Activated CD8-positive, alpha-beta T cell treated with anti-CD3 and anti-CD28 coated beads for 36 hours (primary cell): Measurements from ENCODE around the gene NSD1. TPM values are rescaled to one million over a fixed set of nuclear protein-coding genes. Genes with fewer than 3 reads are reported as not detected.

ENCODE experiments used
- ATAC-seq: fragments of 200-7000 bp; cut with Tn5 transposase; one replicate; pipeline ENCODE4 v1.10.0; 2021; ENCODE audit warnings: mild to moderate bottlenecking, moderate library complexity
- CTCF ChIA-PET: fragments of 350-600 bp; sonication (Branson Sonifier 250); formaldehyde crosslinking; loops from one replicate; lab custom pipeline; 2021; ENCODE audit warnings: antibody characterized with exemption; lab: Charles Lee
- POLR2A ChIA-PET: fragments of 350-600 bp; sonication (Branson Sonifier 250); formaldehyde crosslinking; loops from one replicate; lab custom pipeline; 2021; ENCODE audit warnings: antibody characterized with exemption; lab: Charles Lee
- DNase-seq: peaks from one replicate; pipeline ENCODE4 v3.0.0-alpha.2; 2020
- H3K27ac Mint-ChIP-seq: one replicate; pipeline ENCODE4 v1.8.0; 2021; ENCODE audit warnings: mild to moderate bottlenecking, mixed read lengths
- H3K27me3 Mint-ChIP-seq: one replicate; pipeline ENCODE4 v1.8.0; 2021; ENCODE audit warnings: mixed read lengths
- H3K36me3 Mint-ChIP-seq: one replicate; pipeline ENCODE4 v1.8.0; 2021; ENCODE audit warnings: low read depth, mixed read lengths
- H3K4me1 Mint-ChIP-seq: one replicate; pipeline ENCODE4 v1.8.0; 2021; ENCODE audit warnings: low read depth, mixed read lengths
- H3K4me3 Mint-ChIP-seq: one replicate; pipeline ENCODE4 v1.8.0; 2021; ENCODE audit warnings: mild to moderate bottlenecking, moderate library complexity, mixed read lengths
- H3K9me3 Mint-ChIP-seq: one replicate; pipeline ENCODE4 v1.8.0; 2021; ENCODE audit warnings: mixed read lengths
- intact Hi-C: fragments of 100-400 bp; cut with micrococcal nuclease; formaldehyde crosslinking; loops from one replicate; pipeline ENCODE4 v1.10.0; 2022
- total RNA-seq, 2 experiments: library from RNA; stranded (reverse); gene quantifications; one replicate each; pipeline ENCODE4 v1.2.3, GENCODE V29; 2021
- TF ChIP-seq, protein P1 (sequence below): fragments of 200-600 bp; IDR thresholded peaks from one replicate; pipeline ENCODE4 v1.8.0; 2022; ENCODE audit warnings: antibody characterized with exemption, mild to moderate bottlenecking

NSD1 gene
- total RNA-seq, 2 experiments from 2014 or later: 60.1 to 64.8 TPM

DNA sequence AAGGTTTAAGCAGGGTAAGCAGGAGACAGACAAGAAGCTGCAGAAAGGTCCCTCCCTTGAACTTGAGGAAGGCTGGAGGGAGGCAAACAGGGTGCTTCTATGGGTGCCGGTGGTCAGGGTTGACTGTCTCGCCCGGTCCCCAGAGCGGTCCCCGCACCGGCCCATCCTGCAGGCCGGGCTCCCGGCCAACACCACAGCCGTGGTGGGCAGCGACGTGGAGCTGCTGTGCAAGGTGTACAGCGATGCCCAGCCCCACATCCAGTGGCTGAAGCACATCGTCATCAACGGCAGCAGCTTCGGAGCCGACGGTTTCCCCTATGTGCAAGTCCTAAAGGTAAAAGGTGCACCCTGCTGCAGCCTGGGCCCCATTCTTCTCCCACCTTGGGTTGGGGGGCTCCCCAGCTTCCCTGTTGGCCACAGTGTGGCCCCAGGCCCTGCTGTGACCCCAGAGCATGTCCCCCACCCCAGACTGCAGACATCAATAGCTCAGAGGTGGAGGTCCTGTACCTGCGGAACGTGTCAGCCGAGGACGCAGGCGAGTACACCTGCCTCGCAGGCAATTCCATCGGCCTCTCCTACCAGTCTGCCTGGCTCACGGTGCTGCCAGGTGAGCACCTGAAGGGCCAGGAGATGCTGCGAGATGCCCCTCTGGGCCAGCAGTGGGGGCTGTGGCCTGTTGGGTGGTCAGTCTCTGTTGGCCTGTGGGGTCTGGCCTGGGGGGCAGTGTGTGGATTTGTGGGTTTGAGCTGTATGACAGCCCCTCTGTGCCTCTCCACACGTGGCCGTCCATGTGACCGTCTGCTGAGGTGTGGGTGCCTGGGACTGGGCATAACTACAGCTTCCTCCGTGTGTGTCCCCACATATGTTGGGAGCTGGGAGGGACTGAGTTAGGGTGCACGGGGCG is 41.1 kb upstream of the NSD1 start:
- POLR2A ChIA-PET: no interaction called here
- Mint-ChIP-seq H3K4me1 (no peaks in the 10 kb centered on the region), H3K4me3 (no peak overlapping the region), H3K27me3 (peaks cover 12% of the 10 kb centered on the region), H3K9me3 (no peaks in the 10 kb centered on the region), H3K36me3 (no peaks in the 10 kb centered on the region), H3K27ac (no peak overlapping the region)
- intact Hi-C loops: no loop called here
- ATAC-seq (no peak), DNase-seq (no peak)
- TF ChIP-seq, protein P1, sequence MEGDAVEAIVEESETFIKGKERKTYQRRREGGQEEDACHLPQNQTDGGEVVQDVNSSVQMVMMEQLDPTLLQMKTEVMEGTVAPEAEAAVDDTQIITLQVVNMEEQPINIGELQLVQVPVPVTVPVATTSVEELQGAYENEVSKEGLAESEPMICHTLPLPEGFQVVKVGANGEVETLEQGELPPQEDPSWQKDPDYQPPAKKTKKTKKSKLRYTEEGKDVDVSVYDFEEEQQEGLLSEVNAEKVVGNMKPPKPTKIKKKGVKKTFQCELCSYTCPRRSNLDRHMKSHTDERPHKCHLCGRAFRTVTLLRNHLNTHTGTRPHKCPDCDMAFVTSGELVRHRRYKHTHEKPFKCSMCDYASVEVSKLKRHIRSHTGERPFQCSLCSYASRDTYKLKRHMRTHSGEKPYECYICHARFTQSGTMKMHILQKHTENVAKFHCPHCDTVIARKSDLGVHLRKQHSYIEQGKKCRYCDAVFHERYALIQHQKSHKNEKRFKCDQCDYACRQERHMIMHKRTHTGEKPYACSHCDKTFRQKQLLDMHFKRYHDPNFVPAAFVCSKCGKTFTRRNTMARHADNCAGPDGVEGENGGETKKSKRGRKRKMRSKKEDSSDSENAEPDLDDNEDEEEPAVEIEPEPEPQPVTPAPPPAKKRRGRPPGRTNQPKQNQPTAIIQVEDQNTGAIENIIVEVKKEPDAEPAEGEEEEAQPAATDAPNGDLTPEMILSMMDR: no peak
- CTCF ChIA-PET: interaction anchor here (1.0 to 1.6 kb wide), 3 partner anchors 20 to 227 kb away, joined by 3 to 5 read pairs (median 3); no protein-coding TSS in a partner anchor

DNA sequence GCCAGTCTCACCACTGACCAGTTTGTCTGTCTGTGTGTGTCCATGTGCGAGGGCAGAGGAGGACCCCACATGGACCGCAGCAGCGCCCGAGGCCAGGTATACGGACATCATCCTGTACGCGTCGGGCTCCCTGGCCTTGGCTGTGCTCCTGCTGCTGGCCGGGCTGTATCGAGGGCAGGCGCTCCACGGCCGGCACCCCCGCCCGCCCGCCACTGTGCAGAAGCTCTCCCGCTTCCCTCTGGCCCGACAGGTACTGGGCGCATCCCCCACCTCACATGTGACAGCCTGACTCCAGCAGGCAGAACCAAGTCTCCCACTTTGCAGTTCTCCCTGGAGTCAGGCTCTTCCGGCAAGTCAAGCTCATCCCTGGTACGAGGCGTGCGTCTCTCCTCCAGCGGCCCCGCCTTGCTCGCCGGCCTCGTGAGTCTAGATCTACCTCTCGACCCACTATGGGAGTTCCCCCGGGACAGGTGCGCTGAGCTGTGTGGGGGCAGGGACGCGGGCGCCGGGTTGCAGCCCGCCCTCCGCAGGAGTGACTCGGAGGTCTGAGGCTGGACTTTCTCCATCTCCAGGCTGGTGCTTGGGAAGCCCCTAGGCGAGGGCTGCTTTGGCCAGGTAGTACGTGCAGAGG is 40.4 kb upstream of the NSD1 start:
- Mint-ChIP-seq H3K27me3 (peaks cover 8% of the 10 kb centered on the region), H3K27ac (no peak overlapping the region), H3K9me3 (no peaks in the 10 kb centered on the region), H3K4me3 (no peak overlapping the region), H3K36me3 (no peaks in the 10 kb centered on the region), H3K4me1 (no peaks in the 10 kb centered on the region)
- DNase-seq (no peak), ATAC-seq (no peak)
- TF ChIP-seq, protein P1: no peak
- intact Hi-C loops: no loop called here
- ChIA-PET POLR2A (no interaction called here), CTCF (interaction anchor here (1.0 to 1.6 kb wide), 3 partner anchors 19 to 227 kb away, joined by 3 to 5 read pairs (median 3); no protein-coding TSS in a partner anchor)

DNA sequence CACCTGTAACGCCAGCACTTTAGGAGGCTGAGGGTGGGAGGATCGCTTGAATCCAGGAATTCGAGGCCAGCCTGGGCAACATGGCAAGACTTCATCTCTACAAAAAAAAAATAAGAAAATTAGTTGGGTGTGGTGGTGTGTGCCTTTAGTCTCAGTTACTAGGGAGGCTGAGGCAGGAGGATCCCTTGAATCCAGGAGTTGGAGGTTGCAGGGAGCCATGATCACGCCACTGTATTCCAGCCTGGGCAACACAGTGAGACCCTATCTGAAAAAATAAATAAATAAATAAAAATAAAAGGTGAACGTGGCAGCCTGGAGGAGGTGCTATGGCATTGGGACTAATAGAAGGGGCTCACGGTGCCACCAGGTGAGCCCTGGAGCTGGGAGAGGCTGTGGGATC is 39.8 kb upstream of the NSD1 start:
- no peaks in the 10 kb centered on the region for H3K36me3 Mint-ChIP-seq
- ATAC-seq: no peak
- no peaks in the 10 kb centered on the region for H3K9me3 Mint-ChIP-seq
- H3K4me1 Mint-ChIP-seq: no peaks in the 10 kb centered on the region
- DNase-seq: no peak
- ChIA-PET CTCF (interaction anchor here (1.6 kb wide), 1 partner anchor 22 kb away, joined by 5 read pairs; no protein-coding TSS in a partner anchor), POLR2A (no interaction called here)
- no peak overlapping the region for H3K27ac Mint-ChIP-seq
- TF ChIP-seq, protein P1: no peak
- peaks cover 5% of the 10 kb centered on the region for H3K27me3 Mint-ChIP-seq
- no peak overlapping the region for H3K4me3 Mint-ChIP-seq
- intact Hi-C loops: no loop called here

DNA sequence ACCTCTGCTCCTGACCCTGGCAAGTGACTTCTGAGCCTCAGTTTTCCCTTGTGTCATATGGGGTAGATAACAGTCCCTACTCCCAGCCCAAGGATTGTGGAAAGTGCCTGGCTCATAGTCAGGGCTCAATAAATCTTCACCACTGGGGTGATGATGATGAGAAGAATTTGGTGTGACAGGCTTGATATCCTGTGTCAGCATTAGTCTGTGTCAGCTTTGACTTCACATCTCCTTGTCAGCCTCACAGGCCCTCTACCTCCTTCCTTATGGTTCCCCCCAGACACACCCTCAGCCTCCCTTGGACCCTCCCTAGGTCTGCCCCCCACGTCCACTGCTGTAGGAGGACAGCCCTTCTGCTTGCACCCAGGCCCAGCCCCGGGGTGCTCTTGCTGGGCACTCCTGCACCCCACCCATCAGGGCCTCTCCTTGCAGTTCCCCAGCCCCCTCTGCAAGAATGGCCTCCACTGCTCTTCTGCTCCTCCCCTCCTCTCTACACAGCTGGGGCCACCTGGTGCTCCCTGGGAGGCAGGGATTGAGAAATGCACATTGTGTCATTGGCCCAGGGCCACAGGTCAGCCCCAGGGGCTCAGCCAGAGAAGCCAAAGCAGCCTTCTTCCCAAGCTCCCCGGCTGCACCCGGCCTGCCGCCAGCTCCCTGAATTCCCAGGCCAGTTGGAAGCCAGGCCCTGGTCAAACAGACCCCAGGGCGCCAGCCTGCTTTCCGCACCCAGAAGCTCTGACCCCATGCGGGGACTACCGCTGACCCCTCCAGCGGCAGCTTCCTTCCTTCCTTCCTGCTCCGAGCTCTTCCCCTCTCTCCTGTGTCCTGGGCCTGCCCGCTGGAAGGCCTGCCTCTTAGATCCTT is 39.1 kb upstream of the NSD1 start:
- Mint-ChIP-seq H3K9me3 (no peaks in the 10 kb centered on the region), H3K36me3 (no peaks in the 10 kb centered on the region), H3K27me3 (peaks cover 2% of the 10 kb centered on the region), H3K27ac (no peak overlapping the region), H3K4me1 (no peaks in the 10 kb centered on the region), H3K4me3 (no peak overlapping the region)
- intact Hi-C loops: no loop called here
- CTCF ChIA-PET: interaction anchor here (0.7 kb wide), 1 partner anchor 9 kb away, joined by 3 read pairs; no protein-coding TSS in a partner anchor
- no peak for ATAC-seq
- TF ChIP-seq, protein P1: no peak
- no peak for DNase-seq
- POLR2A ChIA-PET: no interaction called here
